Cardiac atrium fibroblast (primary cell): ENCODE results near the gene TUBB4B. TPM values are rescaled to one million over a fixed set of nuclear protein-coding genes. Genes with fewer than 3 reads are reported as not detected.

Experiments used
- total RNA-seq: library from RNA; depleted of rRNA; stranded (reverse); fragments of >200 nt; gene quantifications from 2 replicates; pipeline ENCODE4 v1.2.3, GENCODE V29; 2015

Gene TUBB4B
- 223 and 269 TPM in 2 replicates for total RNA-seq

DNA sequence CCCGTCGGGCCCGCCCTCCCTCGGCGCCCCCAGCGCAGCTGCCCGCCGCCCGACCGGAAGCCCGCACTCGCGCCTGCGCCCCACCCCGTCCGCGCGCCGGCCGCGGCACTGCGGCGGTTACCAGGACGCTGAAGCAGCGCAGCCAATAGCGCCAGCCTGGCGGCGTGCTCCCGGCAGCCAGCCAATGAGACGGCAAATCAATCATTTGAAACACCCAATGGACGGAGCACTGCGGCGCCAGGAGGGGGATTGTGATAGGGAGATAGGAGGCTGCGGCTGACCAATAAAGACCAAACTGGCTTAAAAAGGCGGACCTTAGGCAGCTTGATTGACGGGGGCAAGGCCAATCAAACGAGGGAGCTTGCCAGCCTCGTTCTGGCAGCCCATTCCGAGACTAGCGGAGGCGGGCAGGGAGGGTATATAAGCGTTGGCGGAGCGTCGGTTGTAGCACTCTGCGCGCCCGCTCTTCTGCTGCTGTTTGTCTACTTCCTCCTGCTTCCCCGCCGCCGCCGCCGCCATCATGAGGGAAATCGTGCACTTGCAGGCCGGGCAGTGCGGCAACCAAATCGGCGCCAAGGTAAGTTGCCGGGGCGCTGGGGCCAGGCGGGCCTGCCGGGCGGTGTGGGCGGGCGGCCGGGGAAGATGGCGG, at the start of gene TUBB4B:
TSS of gene TUBB4B (plus strand) at position 447 of the 649 bp plus-strand sequence. CDS start at position 521, 74 bp downstream.

DNA sequence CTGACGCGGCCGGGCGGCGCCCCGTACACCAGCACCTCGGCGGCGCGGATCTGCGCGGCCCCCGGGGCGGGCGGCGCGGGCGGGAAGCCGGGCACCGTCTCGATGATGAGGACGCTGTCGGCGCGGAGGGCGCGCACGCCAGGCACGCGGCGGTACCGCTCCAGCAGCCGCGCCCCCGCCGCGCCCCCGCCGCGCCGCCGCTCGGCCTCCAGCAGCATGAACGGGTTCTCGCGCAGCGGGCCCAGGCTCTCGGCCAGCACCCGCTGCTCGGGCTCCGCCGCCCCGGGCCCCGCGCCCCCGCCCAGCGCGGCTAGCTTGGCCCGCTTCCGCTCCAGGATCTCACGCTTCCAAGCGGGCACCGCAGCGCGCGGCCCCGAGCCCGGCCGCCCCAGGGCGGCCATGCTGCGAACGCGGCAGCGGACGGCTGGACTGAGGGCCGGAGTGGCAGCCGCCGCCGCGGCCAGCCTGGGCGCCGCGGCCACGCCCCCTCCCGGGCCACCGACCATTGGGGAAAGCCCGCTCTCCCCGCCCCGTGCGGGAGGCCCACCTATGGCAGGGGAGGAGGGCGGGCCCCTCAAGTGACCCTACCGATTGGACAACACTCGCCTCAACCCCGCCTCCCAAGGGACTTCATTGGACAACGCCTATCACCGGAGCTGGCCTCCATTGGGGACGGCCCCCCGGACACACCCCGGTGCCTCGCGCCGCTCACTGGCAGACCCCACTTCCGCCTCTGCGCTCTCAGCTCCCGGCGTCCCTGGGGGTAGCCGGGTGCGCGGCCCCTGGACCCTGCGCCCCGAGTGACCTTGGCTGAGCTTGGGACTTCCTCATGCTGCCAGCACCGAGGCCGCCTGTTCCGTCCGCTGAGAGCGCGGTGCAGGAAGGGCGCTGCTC, 40.5 kb upstream of the TUBB4B start, which contains the start of gene TPRN:
TSS of gene TPRN (minus strand) at position 431 of the 894 bp plus-strand sequence. CDS start at position 401, 30 bp downstream.

DNA sequence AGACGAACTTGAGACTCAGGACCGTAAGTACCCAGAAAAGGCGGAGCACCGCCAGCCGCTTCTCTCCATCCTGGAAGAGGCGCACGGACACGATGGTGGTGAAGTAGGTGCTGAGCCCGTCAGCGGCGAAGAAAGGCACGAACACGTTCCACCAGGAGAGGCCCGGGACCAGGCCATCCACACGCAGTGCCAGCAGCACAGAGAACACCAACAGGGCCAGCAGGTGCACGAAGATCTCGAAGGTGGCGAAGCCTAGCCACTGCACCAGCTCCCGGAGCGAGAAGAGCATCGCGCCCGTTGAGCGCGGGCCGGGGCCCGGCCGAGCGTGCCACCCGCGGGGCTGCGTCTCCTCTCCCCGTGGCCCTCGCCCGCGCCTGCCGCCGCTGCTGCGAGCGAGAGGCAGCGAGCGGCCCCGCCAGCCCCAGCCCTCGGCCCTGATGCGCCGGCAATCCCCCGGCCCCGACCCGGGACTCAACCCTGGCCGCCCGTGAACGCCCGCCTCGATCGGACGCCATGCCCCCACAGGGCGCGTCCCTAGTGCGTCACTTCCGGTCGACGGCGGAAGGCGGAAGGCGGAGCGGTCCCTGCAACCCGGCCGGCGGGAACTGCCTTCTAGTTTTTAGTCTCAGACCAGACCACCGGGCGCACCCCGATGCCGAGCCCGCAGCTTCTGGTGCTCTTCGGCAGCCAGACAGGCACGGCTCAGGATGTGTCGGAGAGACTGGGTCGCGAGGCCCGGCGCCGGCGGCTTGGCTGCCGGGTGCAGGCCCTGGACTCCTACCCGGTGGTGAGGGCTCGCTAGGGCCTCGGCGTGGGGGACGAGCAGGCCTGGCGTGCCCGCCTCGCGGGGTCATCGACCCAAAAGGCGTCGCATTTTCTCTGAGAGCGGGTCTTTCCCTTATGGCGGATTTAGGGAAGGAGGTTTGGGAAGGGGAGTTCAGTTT, 35.7 kb upstream of the TUBB4B start, which contains the start of the genes NDOR1 and TMEM203:
TSS of gene NDOR1 (plus strand) at position 575 of the 944 bp plus-strand sequence. CDS start at position 653, 78 bp downstream.
TSS of gene TMEM203 (minus strand) at position 523 of the 944 bp plus-strand sequence. CDS start at position 289, 234 bp downstream.

DNA sequence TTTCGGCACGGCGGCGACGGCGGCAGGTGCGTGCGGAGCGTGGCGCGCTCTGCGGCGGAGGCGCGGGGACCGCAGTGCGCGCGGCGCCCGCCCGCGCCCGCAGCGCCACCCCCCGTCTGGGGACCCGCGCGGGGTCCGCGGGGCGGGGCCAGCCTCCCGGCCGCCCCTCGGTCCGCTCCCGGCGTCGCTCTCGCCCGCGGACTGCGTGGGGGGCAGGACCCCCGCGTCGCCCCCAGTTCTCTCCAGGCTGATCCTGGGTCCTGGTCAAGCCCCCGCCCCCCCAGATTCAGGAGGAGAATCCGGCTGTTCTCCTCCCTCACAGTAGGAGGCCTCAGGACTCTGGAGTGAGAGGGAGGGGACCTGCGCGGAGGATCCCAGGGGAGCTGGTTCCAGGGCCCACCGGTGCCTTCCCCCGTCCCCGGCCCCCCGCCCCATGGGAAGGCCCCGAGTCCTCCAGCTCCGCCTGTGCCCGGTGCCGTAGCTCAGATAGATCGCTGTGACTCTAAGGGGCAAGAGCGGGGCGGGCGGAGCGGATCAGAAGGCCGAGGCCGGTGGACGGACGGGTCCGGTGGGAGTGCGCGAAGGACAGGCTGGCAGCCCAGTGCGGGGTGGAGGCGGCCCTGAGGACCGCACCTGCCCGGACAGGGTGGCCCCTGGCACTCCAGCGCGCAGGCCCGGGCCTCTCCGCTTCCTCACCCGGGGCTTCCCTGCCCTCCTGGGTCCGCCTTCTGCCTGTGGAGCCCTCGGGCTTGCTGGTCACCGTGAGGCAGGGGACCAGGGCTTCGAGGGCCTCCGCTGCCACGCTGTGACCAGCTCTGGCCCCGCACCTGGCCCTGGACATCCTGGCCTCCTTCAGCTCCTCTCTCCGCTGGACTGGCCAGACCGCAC, 18.7 kb upstream of the TUBB4B start, which contains the start of gene RNF208:
TSS of gene RNF208 (minus strand) at position 51 of the 888 bp plus-strand sequence. CDS start 1,028 bp downstream, outside the sequence.

DNA sequence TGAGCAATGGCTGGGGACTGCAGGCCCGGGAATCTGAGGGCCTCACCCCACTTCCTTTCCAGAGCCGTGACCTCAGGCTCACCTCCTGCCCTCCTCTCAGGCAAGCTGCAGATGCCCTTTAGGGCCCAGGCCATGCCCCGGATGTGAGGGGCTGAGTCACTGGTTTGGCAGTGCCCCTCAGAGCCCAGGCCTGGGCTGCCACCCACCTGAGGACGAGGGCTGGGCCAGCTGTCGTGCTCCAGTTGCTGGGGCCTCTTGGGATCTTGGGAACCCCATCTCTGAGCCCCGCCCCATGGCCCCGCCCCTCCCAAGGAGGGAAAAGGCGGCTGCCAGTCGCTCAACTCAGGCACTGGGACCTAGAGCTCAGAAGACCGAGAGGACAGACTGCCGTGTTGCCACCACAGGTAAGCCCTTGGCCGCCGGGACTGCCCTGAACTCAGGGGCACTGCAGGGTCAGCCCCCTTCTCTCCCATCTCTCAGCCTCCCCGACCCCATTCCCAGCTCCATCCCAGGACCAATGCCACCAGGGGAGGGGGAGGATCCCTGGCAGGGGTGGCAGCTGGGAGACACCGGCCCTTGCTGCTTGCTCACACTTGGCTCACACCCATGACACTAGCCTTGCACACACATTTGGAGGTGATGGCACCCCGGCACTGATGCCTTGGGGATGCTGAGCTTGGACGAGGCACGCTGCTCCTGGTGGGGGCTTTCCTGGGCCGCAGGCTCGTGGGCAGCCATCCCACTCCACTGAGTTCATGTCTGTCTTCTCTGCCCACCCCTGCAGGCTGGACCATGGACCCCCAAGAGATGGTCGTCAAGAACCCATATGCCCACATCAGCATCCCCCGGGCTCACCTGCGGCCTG, 16.0 kb upstream of the TUBB4B start, which contains the start of gene CYSRT1:
TSS of gene CYSRT1 (plus strand) at position 345 of the 865 bp plus-strand sequence. CDS start at position 793, 448 bp downstream.

DNA sequence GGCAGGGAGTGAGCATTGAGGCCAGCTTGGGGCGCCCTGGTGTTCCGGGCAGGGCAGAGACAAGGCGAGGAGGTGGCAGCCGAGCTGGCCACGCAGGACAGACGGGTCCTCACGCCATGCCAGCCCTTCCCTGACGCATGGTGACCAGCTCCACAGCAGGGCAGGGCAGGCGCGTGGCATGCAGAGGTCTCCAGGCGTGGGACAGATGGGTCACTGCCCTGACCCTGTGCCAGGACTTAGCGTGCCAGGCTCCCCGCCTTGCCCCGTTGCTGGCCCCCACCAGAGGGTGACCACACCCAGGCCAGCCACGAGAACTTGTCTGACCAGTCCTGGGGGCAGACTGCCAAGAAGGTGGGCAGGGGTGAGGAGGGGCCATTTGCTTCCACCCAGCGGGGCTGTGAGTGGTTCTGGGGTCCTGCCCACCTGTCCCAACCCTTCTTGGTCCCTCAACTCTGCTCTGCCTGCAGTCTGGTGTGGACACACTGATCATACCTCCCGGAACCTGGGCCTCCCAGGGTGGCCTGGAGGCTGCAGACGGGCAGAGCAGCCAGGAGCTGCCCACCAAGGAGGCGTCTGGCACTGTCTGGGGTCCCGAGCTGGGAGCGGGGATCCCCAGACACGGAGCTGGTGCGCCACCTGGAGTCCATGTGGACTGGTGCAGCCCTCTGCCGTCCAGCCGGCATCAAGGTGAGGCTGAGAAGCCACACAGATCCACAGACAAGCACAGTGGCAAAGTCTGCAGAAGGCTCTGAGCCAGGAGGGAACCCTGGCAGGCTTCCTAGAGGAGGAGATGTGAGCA, 13.8 kb upstream of the TUBB4B start, which contains the start of gene RNF224:
TSS of gene RNF224 (plus strand) at position 449 of the 799 bp plus-strand sequence. CDS start 834 bp downstream, outside the sequence.

DNA sequence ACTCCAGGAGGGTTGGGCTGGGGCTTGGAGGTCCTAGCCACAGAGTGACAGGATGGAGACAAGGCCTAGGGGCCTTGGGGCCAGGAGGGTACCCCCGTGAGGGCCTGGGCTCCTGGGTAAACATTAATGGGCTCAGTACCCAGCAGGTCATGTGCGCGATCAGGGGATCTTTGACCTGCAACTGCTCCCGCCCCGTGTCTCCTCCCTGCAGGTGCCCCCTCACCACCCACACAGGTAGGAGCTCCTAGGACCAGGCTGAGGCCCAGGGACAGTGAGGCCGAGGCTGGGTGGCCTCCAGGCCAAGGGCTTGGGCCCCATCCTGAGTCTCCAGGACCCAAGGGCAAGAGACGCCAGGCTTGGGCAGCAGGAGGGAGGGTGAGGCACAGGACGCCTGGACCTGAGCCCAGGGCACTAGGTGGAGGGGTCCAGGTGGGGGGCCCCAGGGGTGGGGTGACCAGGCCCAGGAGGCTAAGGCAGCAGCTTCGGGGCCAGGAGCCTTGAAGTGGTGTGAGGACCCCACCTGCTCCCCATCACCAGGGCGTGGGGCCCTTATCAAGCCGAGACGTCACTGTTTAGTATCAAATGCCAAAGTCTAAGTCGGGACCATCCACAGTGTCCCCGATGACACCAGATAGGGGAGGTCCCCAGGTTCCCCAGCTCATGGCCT, 10.2 kb upstream of the TUBB4B start, which contains the start of gene SLC34A3:
TSS of gene SLC34A3 (plus strand) at position 197 of the 667 bp plus-strand sequence. CDS start 802 bp downstream, outside the sequence.

DNA sequence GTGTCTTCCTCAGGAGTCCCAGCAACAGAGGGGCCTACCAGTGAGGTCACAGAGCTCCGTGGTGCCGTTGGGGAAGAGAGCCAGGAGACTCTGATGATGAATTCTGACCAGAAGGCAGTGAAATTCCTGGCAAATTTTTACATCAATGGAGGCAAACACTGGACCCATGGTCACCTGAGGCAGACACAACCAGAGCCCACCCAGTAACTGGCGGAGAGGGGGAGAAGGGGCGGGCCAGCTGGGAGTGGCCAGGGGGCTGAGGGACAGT, 10.0 kb downstream of the TUBB4B start, which contains the start of gene STPG3:
TSS of gene STPG3 (plus strand) at position 93 of the 268 bp plus-strand sequence. CDS start at position 94, 1 bp downstream.

DNA sequence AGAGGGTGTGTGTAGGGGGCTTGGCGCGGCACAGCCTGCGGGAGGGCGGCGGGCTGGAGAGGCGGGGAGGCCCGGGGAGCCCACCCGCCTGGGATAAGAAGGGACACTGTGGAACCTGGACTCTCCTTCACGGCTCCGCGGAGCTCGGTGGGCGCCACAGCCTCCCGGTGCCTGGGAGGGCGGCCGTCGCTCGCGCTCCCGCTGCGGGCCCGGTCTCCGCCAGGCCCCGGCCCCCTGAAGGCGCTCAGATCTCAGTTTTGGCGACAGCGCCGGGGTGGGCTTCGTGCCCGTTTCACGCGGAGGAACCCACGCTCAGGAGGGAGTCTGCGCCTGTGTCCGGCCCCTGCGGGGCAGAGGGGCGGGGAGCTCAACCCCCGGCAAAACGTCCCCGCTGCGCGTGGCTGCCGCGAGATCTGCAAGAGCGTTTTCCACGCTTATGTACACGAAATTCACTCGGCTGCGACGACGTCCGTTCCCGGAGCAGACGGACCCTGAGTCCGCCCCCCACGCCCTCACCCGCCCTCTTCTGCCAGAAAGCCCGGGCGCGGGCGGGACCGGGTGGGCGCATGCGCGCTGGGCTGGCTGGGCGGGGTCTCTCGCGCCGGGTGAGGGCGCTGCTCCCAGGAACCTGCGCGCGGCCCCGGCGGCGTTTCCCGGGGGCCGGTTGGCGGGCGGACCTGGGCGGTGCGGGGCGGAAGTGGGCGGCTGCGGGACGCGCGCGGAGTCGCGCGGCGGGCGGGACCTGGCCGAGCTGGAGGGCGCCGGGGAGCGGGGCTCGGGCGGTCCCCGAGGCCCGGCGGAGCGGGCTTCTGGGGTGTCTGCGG, 13.7 kb downstream of the TUBB4B start, which contains the start of gene NELFB:
TSS of gene NELFB (plus strand) at position 704 of the 824 bp plus-strand sequence.

DNA sequence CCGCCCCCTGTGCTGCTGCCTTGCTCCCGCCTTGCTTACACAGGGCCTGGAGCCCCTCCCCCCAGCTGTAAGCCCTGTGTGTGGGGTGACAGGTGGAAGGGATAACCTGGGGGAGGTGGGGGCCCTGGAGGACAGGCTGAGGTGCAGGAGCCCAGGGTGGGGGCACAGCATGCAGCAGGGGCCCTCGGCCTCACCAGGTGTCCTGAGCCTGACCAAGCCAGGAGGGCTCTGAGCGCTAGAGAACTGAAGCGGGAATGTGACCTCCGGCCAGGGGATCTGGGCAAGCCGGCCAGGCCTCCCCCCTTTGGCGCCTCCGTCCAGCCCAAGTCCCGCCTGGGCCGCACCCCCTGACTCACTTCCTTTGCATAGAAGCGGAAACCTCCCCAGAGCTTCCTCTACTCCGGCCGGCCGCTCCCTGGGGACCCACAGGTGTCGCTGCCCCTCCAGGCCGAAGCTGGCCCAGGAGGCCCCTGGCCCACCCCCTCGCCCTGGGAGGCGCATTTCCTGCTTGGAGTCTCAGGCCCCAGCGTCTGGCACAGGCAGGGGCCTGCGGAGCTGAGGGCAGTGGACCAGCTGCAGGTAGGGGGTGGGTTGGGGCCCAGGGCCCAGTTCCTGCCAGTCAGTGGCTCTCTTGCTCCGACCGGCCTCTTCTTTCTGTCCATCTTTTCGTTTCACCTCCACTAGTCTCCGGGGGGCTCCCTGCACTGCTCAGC, 36.4 kb downstream of the TUBB4B start, which contains the start of gene TOR4A:
TSS of gene TOR4A (plus strand) at position 398 of the 713 bp plus-strand sequence. CDS start 964 bp downstream, outside the sequence.

Other genes starting within 250 kb of the TUBB4B start
- 17.7 and 29.2 TPM in 2 replicates for gene PAXX, start 248.9 kb upstream of the TUBB4B start, total RNA-seq
- gene CLIC3, start 244.7 kb upstream of the TUBB4B start, total RNA-seq, result 4.7 and 16.8 TPM in 2 replicates
- gene ABCA2, start 213.1 kb upstream of the TUBB4B start, total RNA-seq, result 12.3 and 23.8 TPM in 2 replicates
- gene FUT7, start 209.2 kb upstream of the TUBB4B start, total RNA-seq, result not detected in 2 replicates
- 51.2 and 71.8 TPM in 2 replicates for gene NPDC1, start 195.1 kb upstream of the TUBB4B start, total RNA-seq
- gene ENTPD2, start 187.2 kb upstream of the TUBB4B start, total RNA-seq, result not detected in 2 replicates
- 0.18 and 2.6 TPM in 2 replicates for gene SAPCD2, start 170.7 kb upstream of the TUBB4B start, total RNA-seq
- gene UAP1L1, start 163.8 kb upstream of the TUBB4B start, total RNA-seq, result 8.5 and 10.7 TPM in 2 replicates
- 86.1 and 101 TPM in 2 replicates for gene MAN1B1, start 154.3 kb upstream of the TUBB4B start, total RNA-seq
- 136 and 138 TPM in 2 replicates for gene DPP7, start 126.6 kb upstream of the TUBB4B start, total RNA-seq
- gene GRIN1, start 102.1 kb upstream of the TUBB4B start, total RNA-seq, result not detected in 2 replicates
- not detected in 2 replicates for gene LRRC26, start 71.2 kb upstream of the TUBB4B start, total RNA-seq
- not detected in 2 replicates for gene TMEM210, start 69.2 kb upstream of the TUBB4B start, total RNA-seq
- 13.5 and 20.3 TPM in 2 replicates for gene ANAPC2, start 52.7 kb upstream of the TUBB4B start, total RNA-seq
- gene SSNA1, start 52.6 kb upstream of the TUBB4B start, total RNA-seq, result 52.2 and 74.0 TPM in 2 replicates
- 5.8 and 7.2 TPM in 2 replicates for gene TPRN, start 40.5 kb upstream of the TUBB4B start, total RNA-seq
- gene TMEM203, start 35.6 kb upstream of the TUBB4B start, total RNA-seq, result 26.7 and 38.4 TPM in 2 replicates
- 8.3 and 9.4 TPM in 2 replicates for gene NDOR1, start 35.6 kb upstream of the TUBB4B start, total RNA-seq
- 0.16 TPM in 1 of 2 replicates, not detected in the other for gene RNF208, start 19.0 kb upstream of the TUBB4B start, total RNA-seq
- not detected in 2 replicates for gene CYSRT1, start 16.1 kb upstream of the TUBB4B start, total RNA-seq
- gene RNF224, start 13.8 kb upstream of the TUBB4B start, total RNA-seq, result not detected in 2 replicates
- not detected in 2 replicates for gene SLC34A3, start 10.4 kb upstream of the TUBB4B start, total RNA-seq
- gene STPG3, start 10.0 kb downstream of the TUBB4B start, total RNA-seq, result not detected in 2 replicates
- 44.6 and 49.7 TPM in 2 replicates for gene NELFB, start 14.0 kb downstream of the TUBB4B start, total RNA-seq
- 13.0 and 15.6 TPM in 2 replicates for gene TOR4A, start 36.4 kb downstream of the TUBB4B start, total RNA-seq
- gene NRARP, start 61.0 kb downstream of the TUBB4B start, total RNA-seq, result 0.18 and 1.9 TPM in 2 replicates
- 2.8 and 4.0 TPM in 2 replicates for gene EXD3, start 181.9 kb downstream of the TUBB4B start, total RNA-seq
- 0.16 TPM in 1 of 2 replicates, not detected in the other for gene NOXA1, start 182.1 kb downstream of the TUBB4B start, total RNA-seq
- not detected in 2 replicates for gene ENTPD8, start 200.1 kb downstream of the TUBB4B start, total RNA-seq
- gene NSMF, start 218.0 kb downstream of the TUBB4B start, total RNA-seq, result 40.3 and 49.1 TPM in 2 replicates